Measurements from ENCODE around the gene CS.

DNA sequence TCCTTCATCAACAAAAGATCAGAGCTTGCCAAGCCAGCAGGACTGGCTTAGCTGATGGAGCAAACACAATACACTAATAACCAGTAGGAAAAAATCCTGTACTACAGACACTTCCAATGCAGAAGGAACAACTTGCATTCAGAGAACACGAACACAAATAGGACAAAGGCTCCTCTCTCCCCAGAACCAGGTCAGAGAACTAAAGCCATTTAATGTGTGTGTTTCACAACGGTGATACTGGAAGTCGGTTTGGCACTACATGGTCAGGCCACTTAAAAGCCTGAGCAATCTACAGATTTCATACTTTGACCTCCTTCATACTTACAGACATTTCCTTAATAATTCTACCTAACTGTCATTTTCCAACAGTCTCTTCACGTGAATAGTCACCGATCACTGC lies 6.3 kb downstream of the CS start:
- TF ChIP-seq CTCF (IDR thresholded peaks at IDR 0.05) = no peak
- no peak for TF ChIP-seq POLR2A (IDR thresholded peaks at IDR 0.05)

Data from esophagus squamous epithelium (tissue), 4 donors.